HEK293T (cell line): Measurements from ENCODE around the gene CBR3.

Experiments used
- BHLHE40 ChIP-seq: fragments of 450-650 bp; IDR thresholded peaks from 2 replicates; pipeline ENCODE4 v1.6.1; 2016; ENCODE audit warnings: mild to moderate bottlenecking, moderate library complexity, borderline replicate concordance
- FOXA1 ChIP-seq: fragments of 450-650 bp; IDR thresholded peaks from 2 replicates; pipeline ENCODE4 v1.6.1; 2016; ENCODE audit warnings: mild to moderate bottlenecking
- LEF1 ChIP-seq: fragments of 450-650 bp; IDR thresholded peaks from 2 replicates; pipeline ENCODE4 v1.6.1; 2017; ENCODE audit warnings: mild to moderate bottlenecking, borderline replicate concordance
- NFRKB ChIP-seq: fragments of 450-650 bp; IDR thresholded peaks from 2 replicates; pipeline ENCODE4 v1.6.1; 2016; ENCODE audit warnings: mild to moderate bottlenecking, moderate library complexity
- SP1 ChIP-seq: fragments of 450-650 bp; IDR thresholded peaks from 2 replicates; pipeline ENCODE4 v1.6.1; 2017
- SUZ12 ChIP-seq: fragments of 450-650 bp; IDR thresholded peaks from 2 replicates; pipeline ENCODE4 v1.6.1; 2016; ENCODE audit warnings: mild to moderate bottlenecking
- TARDBP ChIP-seq: fragments of 450-650 bp; IDR thresholded peaks from 2 replicates; pipeline ENCODE4 v1.6.1; 2016
- ZNF384 ChIP-seq: fragments of 450-650 bp; IDR thresholded peaks from 2 replicates; pipeline ENCODE4 v1.6.1; 2016

DNA sequence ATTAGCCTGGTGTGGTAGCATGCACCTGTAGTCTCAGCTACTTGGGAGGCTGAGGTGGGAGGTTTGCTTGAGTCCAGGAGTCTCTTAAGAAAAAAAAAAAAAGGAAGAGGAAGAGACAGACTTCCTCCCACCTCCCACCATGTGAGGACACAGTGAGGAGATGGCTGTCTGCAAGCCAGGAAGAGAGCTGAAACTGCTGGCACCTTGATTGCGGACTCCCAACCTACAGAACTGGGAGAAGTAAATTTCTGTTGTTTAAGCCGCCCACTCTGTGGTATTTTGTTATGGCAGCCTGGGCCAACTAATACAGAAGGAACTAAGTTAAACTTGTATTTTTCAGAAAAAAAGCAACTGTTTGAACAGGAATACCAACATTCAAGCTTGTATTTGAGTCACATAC lies 43.5 kb downstream of the CBR3 start:
- TF ChIP-seq ZNF384 (no peak), SUZ12 (no peak), FOXA1 (no peak), LEF1 (no peak), BHLHE40 (no peak), TARDBP (no peak), NFRKB (no peak), SP1 (no peak)
